Activated naive CD4-positive, alpha-beta T cell treated with anti-CD3 and anti-CD28 coated beads, Interleukin-2, amount 10 ng/mL, durations not matched to agents 7 days and 5 days (primary cell): ENCODE data around the gene IDUA.
"Not testable (repeated sequence)": the region's sequence is repeated elsewhere in the genome, so short reads cannot be mapped to it uniquely, and the experiment has no call there.

Experiments
- CTCF ChIA-PET: fragments of 350-600 bp; sonication (Branson Sonifier 250); formaldehyde crosslinking; loops from one replicate; lab custom pipeline; 2021; ENCODE audit warnings: antibody characterized with exemption; lab: Charles Lee
- DNase-seq: peaks from one replicate; pipeline ENCODE4 v3.0.0-alpha.2; 2020
- H3K27ac Mint-ChIP-seq: one replicate; pipeline ENCODE4 v1.8.0; 2021; ENCODE audit warnings: mild to moderate bottlenecking, moderate library complexity, mixed read lengths
- H3K27me3 Mint-ChIP-seq: one replicate; pipeline ENCODE4 v1.8.0; 2021; ENCODE audit warnings: mild to moderate bottlenecking, mixed read lengths
- H3K36me3 Mint-ChIP-seq: one replicate; pipeline ENCODE4 v1.8.0; 2021; ENCODE audit warnings: mixed read lengths
- H3K4me1 Mint-ChIP-seq: one replicate; pipeline ENCODE4 v1.8.0; 2021; ENCODE audit warnings: mixed read lengths
- H3K4me3 Mint-ChIP-seq: one replicate; pipeline ENCODE4 v1.8.0; 2021; ENCODE audit warnings: mild to moderate bottlenecking, moderate library complexity, mixed read lengths
- H3K9me3 Mint-ChIP-seq: one replicate; pipeline ENCODE4 v1.8.0; 2021; ENCODE audit warnings: mixed read lengths

The IDUA gene

GRCh38 chr4:1046581-1047011 is 59.8 kb downstream of the IDUA start:
- not testable (repeated sequence) for DNase-seq
- Mint-ChIP-seq H3K27me3 (peaks cover 62% of the 10 kb centered on the region), H3K27ac (peak overlapping the region; percentile 76)

DNA sequence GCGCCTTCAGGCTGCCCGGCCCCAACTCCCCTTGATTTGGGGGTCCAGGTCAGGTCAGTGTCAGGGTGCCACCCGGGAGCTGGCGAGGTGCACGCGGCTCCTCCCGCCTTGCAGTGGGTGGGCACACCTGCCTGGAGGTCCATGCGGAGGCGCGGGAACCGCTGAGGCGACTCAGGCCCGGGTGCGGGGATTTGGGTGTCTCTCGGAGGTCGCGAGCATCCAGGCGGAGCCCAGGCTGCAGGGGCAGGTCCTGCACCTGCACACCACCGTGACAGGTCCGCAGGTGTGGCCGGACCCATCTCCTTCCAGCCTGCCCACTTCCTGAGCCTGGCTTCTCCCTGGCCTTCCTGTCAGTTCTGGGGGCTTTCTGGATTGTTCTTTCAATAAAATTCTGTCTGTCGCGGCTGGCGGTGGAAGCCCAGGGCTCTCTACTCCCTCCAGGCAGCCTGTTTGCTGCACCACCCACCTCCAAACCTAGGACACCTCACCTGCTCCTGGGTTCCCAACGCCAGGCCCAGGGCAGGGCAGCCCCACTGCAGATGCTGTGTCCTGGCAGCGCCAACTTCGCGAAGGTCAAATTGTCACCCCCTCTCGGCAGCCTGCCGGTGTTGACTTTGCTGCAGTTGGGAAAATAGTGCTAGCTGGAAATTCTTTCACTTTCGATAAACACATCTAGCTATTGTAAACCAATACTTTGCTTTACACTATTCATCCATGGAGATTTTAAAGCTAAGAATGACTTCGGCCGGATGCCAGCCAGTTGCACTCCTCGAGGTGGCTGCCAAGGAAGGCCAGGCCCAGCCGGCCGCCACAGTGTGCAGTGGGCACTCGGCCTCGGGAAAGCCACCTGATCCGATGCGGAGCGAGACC is 60.5 kb downstream of the IDUA start:
- Mint-ChIP-seq H3K4me1 (no peaks in the 10 kb centered on the region), H3K9me3 (peaks cover 3% of the 10 kb centered on the region), H3K27ac (no peak overlapping the region), H3K4me3 (no peak overlapping the region), H3K36me3 (no peaks in the 10 kb centered on the region), H3K27me3 (peaks cover 67% of the 10 kb centered on the region)
- CTCF ChIA-PET, result no interaction called here
- DNase-seq, result no peak

More at GRCh38 chr4:1046581-1047011, 59.8 kb downstream of the IDUA start:
- H3K9me3 Mint-ChIP-seq, H3K4me3 Mint-ChIP-seq, CTCF ChIA-PET, H3K36me3 Mint-ChIP-seq, H3K4me1 Mint-ChIP-seq: not testable (repeated sequence)

- no peak overlapping the region for H3K4me3 Mint-ChIP-seq
- no peaks in the 10 kb centered on the region for H3K4me1 Mint-ChIP-seq
- no peak overlapping the region for H3K27ac Mint-ChIP-seq
- no peak for DNase-seq
- no peaks in the 10 kb centered on the region for H3K36me3 Mint-ChIP-seq
- H3K27me3 Mint-ChIP-seq, result peaks cover 72% of the 10 kb centered on the region
- peaks cover 2% of the 10 kb centered on the region for H3K9me3 Mint-ChIP-seq
- CTCF ChIA-PET, result no interaction called here
Observed at GRCh38 chr4:1047976-1048772, 61.3 kb downstream of the IDUA start.

- no peak overlapping the region for H3K4me3 Mint-ChIP-seq
- no peak overlapping the region for H3K27ac Mint-ChIP-seq
- H3K27me3 Mint-ChIP-seq, result peaks cover 74% of the 10 kb centered on the region
- peak; percentile 16 for DNase-seq
- H3K4me1 Mint-ChIP-seq, result no peaks in the 10 kb centered on the region
- CTCF ChIA-PET, result no interaction called here
- no peaks in the 10 kb centered on the region for H3K36me3 Mint-ChIP-seq
- H3K9me3 Mint-ChIP-seq, result no peaks in the 10 kb centered on the region
Observed at GRCh38 chr4:1048773-1049590, 62.1 kb downstream of the IDUA start.

DNA sequence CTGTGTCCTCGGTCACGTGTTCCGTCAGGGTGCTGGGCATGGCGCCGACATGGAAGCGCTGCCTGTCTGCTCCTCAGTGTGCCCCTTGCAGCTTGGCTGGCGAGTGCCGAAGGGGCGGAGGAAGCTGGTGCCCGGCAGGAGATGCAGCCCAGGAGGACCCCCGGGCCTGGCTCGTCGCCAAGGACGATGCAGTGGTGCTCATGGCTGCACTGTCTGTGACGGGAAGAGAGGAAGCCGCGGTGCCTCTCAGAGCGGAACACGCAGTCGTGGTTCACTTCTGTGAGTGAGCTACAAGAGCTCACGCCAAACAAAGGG is 62.7 kb downstream of the IDUA start:
- no peak overlapping the region for H3K27ac Mint-ChIP-seq
- CTCF ChIA-PET, result no interaction called here
- H3K4me3 Mint-ChIP-seq, result no peak overlapping the region
- no peaks in the 10 kb centered on the region for H3K36me3 Mint-ChIP-seq
- peaks cover 70% of the 10 kb centered on the region for H3K27me3 Mint-ChIP-seq
- H3K4me1 Mint-ChIP-seq, result no peaks in the 10 kb centered on the region
- H3K9me3 Mint-ChIP-seq, result no peaks in the 10 kb centered on the region
- peak; percentile 15 for DNase-seq

DNA sequence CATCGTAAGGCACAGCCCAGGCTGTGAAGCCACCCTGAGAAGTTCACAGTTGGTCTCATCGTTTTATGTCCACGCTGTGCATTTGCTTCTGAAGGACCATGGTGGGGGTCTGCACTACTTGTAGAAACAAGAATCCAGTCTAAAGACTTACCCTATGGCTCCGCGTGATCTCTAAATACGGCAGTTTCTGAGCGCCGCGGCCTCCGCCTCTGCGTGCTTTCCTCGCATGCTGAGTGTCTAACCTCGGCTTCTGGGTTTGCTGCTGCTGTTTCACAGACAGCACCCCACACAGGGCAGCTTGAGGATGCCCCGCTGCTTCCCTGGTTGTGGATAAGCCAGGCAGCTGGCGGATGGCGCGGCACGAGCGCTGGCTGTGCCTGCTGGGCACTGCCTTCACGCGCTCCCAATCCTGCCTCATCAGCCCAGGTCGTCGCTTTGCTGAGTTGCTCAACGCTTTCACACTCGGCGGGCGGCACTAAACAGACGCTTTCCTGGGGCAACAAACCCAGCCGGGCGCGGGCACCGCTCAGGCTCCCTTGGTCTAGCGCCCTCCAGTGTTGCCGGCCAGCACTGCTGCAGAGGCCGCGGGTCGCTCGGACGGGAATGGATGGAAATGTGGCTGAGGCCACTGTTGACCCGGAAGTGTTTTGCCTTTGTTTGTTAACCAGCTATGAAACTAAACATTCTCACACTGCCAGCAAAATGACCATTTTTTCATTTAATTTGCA is 63.8 kb downstream of the IDUA start:
- no peaks in the 10 kb centered on the region for H3K36me3 Mint-ChIP-seq
- CTCF ChIA-PET, result no interaction called here
- no peak overlapping the region for H3K27ac Mint-ChIP-seq
- peaks cover 70% of the 10 kb centered on the region for H3K27me3 Mint-ChIP-seq
- DNase-seq, result peak; percentile 20
- peaks cover 3% of the 10 kb centered on the region for H3K4me1 Mint-ChIP-seq
- no peaks in the 10 kb centered on the region for H3K9me3 Mint-ChIP-seq
- no peak overlapping the region for H3K4me3 Mint-ChIP-seq

DNA sequence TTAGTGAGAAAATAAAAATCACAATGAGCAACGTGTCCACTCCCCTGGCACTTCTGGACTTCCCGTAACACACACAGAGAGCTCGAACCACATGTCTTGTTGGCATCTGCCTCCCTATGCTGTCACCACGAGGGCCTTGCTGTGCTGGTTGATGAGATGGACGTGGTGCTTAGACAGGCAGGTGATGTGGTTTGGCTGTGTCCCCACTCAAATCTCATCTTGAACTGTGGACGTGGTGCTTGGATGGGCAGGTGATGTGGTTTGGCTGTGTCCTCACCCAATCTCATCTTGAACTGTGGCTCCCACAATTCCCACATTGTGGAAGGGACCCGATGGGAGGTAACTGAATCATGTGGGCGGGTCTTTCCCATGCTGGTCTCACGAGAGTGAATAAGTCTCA is 64.6 kb downstream of the IDUA start:
- no peaks in the 10 kb centered on the region for H3K36me3 Mint-ChIP-seq
- no peak overlapping the region for H3K4me3 Mint-ChIP-seq
- peaks cover 11% of the 10 kb centered on the region for H3K4me1 Mint-ChIP-seq
- H3K27me3 Mint-ChIP-seq, result peaks cover 73% of the 10 kb centered on the region
- H3K9me3 Mint-ChIP-seq, result no peaks in the 10 kb centered on the region
- H3K27ac Mint-ChIP-seq, result no peak overlapping the region
- CTCF ChIA-PET, result no interaction called here
- peak; percentile 13 for DNase-seq

DNA sequence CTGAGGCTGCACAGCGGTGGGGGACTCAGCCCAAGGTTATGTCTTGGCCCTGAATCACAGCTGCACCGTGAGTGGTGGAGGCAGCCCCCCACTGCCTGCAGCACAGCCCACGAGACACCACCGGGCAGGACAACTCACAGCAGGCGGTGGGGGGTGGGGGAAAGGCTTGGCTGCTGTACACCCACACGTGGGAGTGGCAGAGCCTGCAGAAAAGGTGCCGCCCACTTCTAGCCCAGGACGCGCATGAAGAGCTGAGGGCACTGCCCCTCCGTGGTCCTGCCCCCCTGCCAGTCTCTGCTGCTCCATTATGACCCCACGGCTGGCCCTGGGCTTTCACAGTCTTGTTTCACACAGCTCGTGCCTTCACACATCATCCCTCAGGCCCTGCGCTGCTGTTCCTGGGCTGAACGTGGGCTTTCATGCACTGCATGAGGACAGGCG is 65.4 kb downstream of the IDUA start:
- Mint-ChIP-seq H3K27me3 (peaks cover 66% of the 10 kb centered on the region), H3K9me3 (no peaks in the 10 kb centered on the region), H3K36me3 (no peaks in the 10 kb centered on the region), H3K4me1 (peaks cover 11% of the 10 kb centered on the region), H3K27ac (no peak overlapping the region), H3K4me3 (no peak overlapping the region)
- CTCF ChIA-PET, result no interaction called here
- DNase-seq, result peak; percentile 15

- H3K4me3 Mint-ChIP-seq, result no peak overlapping the region
- H3K4me1 Mint-ChIP-seq, result peaks cover 11% of the 10 kb centered on the region
- no peaks in the 10 kb centered on the region for H3K9me3 Mint-ChIP-seq
- peaks cover 58% of the 10 kb centered on the region for H3K27me3 Mint-ChIP-seq
- CTCF ChIA-PET, result interaction anchor here (0.7 kb wide), 2 partner anchors 12 to 22 kb away, joined by 3 read pairs; no protein-coding TSS in a partner anchor
- H3K27ac Mint-ChIP-seq, result no peak overlapping the region
- H3K36me3 Mint-ChIP-seq, result no peaks in the 10 kb centered on the region
- peak; percentile 20 for DNase-seq
Observed at GRCh38 chr4:1053080-1053661, 66.3 kb downstream of the IDUA start.

DNA sequence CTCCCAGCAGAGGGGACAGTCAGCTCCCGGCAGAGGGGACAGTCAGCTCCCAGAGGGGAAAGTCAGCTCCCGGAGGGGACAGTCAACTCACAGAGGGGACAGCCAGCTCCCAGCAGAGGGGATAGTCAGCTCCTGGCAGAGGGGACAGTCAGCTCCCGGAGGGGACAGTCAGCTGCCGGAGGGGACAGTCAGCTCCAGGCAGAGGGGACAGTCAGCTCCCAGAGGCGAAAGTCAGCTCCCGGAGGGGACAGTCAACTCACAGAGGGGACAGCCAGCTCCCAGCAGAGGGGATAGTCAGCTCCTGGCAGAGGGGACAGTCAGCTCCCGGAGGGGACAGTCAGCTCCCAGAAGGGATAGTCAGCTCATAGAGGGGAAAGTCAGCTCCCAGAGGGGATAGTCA is 67.0 kb downstream of the IDUA start:
- not testable (repeated sequence) for H3K36me3 Mint-ChIP-seq, H3K4me3 Mint-ChIP-seq, H3K27ac Mint-ChIP-seq, H3K9me3 Mint-ChIP-seq
- peak; percentile 8 for DNase-seq
- Mint-ChIP-seq H3K27me3 (peaks cover 59% of the 10 kb centered on the region), H3K4me1 (peaks cover 11% of the 10 kb centered on the region)
- CTCF ChIA-PET, result interaction anchor here (0.7 kb wide), 1 partner anchor 11 kb away, joined by 3 read pairs; no protein-coding TSS in a partner anchor
